Stimulated activated CD4-positive, alpha-beta T cell treated with anti-CD3 and anti-CD28 coated beads, Interleukin-12 subunit alpha, Interleukin-12 subunit beta, amount 100 ng/mL, for 24 hours (primary cell): ENCODE data around the gene PGLYRP3.
"Not testable (repeated sequence)": the region's sequence is repeated elsewhere in the genome, so short reads cannot be mapped to it uniquely, and the experiment has no call there.

Experiments used
- DNase-seq, 2 experiments: peaks; one replicate each; pipeline ENCODE4 v3.0.0-alpha.2; 2020; ENCODE audit warnings: low read depth in 2 of 2

Gene PGLYRP3

DNA sequence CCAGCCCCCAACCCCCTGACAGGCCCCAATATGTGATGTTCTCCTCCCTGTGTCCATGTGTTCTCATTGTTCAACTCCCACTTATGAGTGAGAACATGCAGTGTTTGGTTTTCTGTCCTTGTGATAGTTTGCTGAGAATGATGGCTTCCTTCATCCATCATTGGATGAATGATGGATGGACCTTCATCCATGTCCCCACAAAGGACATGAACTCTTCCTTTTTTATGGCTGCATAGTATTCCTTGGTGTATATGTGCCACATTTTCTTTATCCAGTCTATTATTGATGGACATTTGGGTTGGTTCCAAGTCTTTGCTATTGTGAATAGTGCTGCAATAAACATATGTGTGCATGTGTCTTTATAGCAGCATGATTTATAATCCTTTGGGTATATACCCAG lies 1.6 kb upstream of the PGLYRP3 start:
- not testable (repeated sequence) for DNase-seq

DNA sequence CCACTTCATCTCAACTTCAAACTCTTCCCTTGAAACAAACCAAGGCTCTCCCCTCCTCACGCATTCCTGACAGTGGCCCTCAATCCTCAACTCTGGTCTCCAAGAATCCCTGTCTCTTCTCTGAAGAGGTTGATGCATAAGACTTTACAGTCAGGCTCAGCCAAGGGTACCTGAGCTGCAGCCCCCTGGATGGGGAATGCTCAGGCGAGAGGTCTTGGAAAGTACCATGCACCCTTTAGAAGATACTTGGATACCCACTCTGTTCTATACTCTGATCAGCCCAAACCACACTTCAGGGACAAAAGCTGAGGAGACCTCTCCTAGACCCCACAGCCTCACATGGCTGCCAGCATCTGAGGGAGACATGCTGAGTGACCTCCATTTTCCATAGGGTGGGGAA lies 536 bp upstream of the PGLYRP3 start:
- DNase-seq, result no peak

DNA sequence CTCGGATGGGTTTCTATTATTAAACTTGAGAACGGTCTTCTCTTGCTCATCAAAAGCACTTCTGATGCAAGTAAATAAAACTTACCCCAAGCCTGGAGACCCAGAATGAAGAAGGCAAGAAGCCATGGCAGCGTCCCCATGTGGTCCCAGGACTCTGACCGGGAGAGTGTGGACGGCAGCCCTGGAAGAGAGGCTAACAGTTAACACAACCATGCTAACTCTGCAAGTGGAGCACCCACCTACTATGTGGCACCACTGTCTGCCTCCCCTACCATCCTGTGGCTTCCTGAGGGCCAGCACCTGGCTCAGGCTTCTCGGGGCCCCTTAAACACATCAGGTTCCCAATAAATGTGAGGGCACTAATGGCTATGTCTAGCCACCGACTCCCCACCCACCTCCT lies 2.2 kb downstream of the PGLYRP3 start:
- no peak for DNase-seq

DNA sequence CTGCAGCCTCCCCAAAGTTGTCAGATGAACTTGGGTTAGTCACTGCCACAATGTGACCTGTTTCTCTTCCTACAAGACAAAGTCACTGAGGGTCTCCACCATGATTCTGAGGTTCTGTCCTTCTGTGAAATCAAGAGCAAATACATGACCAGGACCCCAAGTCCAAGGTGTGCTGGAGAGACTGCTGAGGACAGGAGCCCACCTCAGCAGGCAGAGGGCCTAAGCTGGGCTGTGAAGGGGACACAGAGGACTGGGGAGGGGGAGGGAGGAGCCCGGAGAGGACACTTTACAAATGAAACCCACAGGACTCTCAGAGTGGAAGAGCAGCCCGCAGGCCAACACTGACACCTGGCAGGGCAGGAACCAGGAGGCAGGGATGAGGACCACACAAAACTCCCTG lies 3.3 kb downstream of the PGLYRP3 start:
- no peak for DNase-seq

DNA sequence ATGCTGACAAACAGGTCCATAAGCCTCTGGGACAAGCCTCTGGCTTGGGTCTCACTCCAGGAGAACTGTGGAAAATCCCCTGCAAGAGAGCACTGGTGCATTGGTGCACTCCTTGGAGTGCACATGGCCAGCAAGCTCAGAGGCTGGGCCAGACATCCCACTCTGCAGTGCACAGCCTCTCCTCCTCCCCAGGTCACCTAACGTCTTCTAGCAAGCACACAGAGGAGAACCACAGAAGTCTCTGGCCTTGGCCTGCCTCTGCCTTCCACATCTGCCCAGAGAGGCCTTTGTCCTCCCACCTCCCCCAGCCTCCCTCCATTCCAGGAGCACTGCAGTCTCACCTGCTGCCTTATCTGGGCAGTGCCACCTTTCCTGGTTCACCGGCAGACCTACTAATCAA lies 4.2 kb downstream of the PGLYRP3 start:
- no peak for DNase-seq

DNA sequence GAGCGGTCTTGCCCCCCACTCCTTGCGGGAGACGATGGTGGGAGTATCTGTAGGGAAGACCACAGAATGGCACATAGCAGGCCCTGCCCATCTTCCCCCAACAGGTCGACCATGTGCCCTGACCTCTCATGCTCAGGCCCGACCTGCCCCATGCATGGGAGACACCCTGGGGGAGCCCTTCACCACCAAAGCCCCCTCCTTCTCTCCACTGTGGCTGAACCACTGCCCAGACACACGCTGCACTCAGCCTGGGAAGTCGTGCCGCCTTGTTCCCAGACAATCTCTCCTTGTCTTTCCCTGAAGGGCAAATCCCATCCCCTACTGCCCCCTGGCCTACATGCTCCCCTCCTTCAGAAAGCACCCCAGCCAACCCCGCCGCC lies 5.5 kb downstream of the PGLYRP3 start:
- DNase-seq, result no peak

DNA sequence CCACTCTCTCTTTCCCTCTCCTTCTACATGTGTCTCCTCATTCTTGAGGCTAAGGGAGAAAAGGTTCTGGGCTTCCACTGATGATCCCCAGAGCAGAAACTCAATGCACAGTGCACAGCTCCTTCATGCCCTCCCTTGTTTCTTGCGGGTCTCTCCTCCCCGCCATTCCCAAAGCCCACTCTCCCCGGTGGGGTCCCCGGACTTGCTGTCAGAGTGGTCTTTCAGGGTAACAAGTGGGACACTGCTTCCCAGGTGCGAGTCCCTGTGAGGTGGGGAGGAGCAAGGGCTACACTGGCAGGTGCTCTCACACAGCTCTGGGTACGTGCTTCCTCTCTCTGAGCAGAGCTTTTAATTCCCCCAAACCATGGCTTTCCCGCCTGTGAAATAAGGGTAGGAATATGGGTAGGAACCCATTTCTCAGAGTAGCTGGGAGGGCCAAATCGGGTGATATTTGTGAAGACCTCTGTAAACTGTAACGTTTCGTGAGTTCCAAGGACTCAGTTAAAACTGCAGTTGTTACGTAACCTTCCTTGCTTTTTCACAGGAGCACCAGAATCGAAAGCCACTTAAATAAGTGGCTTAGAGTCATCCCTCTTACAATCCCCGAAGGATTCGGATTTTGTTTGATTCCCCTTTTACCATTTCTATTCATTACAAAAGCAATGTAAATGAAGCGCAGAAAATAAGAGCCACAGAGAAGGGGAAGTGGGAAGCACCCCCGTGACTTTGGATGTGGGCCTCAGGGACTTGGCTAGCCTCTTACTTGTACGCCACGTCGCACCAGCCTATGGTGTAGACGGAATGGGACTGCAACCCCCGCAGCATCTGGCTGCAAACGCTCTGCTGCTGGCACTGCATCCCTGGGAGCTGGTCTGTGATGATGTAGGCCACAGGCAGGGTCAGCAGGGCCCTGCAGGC lies 6.2 kb downstream of the PGLYRP3 start:
- DNase-seq, result no peak

DNA sequence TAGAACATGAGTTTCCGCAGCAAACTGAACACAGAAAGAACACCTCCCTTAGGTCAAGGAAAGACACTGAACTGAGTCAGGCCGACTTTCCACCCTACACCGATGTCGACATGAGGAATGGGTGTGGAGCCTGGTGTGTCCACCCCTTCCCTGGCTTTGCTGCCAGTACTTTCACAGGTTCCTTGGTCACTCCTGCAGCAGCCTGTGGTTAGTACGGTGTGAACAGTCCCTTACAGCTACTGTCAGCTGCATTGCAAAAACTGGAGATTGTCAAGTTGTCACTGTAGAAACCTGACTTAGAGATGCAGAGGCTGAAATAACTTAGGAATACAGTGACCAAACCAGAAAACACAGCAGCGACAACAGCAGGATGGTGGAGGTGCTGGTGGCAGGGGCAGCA lies 7.1 kb downstream of the PGLYRP3 start:
- DNase-seq, result no peak

DNA sequence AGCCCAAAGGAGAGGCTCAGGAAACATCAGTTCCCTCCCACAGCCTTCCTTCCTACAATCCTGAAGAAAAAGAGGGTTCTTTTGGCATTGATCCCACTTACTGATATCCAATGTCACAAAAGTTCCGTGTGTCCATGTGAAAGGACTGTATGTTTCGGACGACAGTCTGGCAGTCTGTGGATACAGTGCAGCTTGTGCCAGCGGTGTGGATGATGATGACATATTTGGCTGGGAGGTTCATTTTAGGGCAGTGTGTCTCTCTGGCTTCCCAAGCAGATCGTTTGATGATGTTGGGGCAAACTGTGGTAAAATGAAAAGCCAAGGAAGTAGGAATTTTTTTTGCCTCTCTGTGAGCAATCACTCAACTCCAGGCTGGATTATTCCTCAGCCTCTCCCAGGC lies 10.4 kb downstream of the PGLYRP3 start:
- DNase-seq, result no peak

DNA sequence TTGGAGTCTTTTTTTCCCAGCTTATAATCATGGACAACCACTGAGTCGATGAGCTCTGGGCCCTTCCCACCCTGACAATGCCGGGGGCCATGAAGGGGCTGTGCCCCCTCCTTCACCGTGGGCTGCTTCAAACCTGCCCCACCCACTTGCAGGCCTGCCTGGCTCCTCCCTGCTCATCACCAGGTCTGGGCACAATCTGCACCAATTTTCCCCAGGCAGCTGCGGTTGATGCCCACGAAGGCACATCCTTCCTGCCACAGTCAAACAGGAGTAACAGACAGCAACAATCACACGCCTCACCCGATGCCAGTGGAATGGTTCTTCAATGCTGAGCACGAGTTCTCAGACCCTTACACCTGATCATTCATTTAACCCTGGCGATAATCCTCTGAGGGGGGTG lies 18.9 kb downstream of the PGLYRP3 start:
- no peak for DNase-seq

DNA sequence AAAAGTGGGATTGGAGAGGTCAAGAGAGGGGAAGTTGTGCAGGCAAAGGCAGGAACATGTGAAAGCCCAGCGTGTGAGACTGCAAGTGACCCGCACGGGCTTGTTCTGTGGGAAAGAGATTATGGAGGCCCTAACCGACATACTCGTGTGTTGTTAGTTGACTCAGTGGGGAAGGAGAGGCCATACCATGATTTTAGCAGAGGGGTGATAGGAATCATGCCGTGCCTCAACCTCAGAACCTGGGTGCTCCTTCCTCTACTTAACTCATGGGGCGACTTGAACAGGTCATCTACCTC lies 19.3 kb downstream of the PGLYRP3 start:
- no peak for DNase-seq

DNA sequence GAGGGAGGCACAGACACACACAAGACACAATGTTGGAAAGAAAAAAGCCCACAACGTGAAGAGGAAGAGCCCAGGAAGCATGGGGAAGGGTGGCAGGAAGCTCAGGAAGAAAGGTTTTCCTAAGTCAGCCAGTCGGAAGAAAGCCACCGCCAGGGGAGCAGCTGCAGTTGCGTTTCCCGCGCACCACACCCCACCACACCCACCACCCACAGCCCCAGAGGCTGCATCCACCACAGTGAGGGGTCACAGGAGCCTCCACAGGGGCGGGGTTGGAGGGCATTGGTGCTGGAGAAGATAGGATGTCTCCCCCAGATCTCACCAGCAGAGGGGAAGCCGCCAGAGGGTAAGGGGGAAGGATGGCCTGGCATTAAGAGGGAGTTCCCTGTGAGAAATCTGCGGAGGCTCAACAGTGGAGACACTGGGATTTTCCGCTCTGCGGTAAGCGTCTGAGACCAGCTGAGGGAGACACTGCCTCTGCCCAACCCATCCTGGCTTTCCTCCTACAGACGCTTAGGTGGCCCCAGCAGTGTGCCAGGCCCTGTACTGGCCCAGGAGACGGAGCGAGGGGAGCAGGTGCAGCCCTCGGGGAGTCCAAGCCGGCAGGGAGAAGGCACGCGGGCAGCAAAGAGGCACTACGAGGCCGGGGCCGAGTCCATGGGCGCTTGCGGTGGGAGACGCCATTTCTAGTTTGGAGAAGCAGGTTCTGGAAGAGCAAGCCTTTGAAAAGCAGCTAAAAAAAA lies 19.8 kb downstream of the PGLYRP3 start:
- no peak for DNase-seq

DNA sequence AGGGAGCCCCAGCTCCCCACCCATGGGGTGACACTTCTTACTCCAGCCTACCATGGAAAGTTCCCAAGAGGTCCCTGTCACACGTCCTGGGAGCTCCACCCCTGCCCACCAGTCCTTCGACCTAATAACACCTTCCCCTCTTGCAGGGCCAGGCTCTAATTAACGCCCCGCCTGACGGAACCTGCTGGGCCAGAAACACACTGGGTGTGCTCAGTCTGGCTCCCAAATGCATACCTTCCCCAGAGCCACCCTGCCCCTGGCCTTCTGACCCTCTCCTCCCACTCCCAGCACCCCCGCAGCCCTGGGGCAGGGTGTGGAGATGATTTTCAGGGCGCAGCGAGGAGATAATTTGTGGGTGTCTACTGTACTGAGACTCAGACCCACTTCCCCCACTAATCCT lies 20.6 kb downstream of the PGLYRP3 start:
- DNase-seq, result no peak

DNA sequence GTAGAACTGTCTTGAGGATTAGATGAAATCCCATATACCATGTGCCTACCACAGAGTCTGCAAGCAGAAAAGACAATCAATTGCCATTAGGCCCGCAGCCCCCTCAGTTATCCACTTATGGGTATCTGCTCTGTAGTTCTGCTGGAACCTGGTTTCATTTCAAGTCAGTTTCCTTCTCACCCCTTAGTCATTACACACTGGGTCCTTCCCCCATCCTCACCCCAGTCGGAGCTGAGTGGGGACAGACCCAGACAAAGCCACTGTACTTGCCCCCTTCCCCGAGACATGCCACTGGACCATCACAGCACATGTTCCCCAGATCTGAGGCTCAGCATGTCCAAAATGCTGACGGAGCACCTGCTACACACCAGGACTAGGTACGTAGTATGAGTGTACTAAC lies 21.2 kb downstream of the PGLYRP3 start:
- no peak for DNase-seq

DNA sequence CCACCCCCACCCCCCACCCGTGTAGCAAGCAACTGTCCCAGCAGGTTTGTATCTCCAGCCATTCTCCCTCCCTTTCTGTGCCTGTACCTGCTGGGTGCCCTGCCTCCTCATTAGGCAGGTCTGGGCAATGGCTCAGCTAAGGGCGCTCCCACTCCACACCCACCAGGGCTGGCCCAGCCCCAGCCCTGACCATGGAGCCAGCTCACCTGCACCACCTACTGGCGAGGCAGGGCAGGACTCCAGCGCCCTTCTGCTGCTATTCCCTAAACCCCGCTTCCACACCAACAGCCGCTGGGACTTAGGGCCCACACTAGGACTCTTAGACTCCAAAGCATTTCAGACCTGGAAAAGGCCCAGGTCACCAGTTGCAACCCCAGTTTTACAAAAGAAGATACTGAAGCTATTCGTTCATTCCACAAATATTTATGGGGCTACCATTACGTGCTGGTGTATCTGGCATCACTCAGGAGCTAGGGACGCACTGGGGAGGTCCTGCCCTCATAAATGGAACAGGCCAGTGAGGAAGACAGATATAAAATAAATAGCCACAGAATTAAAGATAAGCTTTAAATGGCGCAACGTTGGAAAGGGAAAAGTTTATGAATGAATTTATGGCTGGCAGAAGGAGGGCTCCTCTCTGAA lies 24.0 kb downstream of the PGLYRP3 start:
- peak in 1 of 2 experiments; percentile 12 for DNase-seq

DNA sequence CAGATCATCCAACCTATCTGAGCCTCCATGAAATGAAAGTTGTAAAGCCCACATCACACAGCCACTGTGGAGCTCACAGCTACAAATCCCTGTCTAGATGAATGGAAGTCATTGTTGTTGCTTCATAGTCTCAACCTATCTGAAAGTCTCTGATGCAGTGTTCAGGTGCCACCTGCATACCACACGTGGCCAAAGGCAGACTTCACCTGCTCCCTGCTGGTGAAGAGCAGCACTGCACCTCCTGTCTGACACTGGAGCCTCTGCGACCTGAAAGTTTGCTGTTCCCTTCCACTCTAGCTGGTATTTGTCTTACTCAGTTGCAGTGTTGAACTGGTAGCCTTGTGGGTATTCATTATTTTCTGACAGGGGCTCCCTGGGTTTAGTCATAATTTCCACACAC lies 34.9 kb downstream of the PGLYRP3 start:
- DNase-seq, result peak in 1 of 2 experiments; percentile 37

DNA sequence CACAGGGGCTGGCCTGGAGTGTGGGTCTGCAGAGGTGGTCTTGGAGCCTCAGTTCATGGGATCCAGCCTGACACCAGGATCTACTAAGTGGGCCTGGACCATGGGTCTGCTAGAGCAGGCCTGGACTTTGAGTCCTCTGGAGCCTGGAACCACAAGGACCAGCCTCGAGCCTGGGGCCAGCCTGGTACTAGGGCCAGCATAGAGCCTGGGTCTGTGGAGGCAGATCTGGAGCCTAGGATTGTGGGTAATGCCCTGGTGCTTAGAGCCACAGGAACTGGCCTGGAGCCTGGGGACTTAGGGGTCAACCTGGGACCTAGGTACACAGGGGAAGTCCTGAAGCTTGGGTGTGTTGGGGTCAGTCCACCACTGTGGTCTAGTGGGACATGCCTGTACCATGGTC lies 40.6 kb downstream of the PGLYRP3 start:
- no peak for DNase-seq

DNA sequence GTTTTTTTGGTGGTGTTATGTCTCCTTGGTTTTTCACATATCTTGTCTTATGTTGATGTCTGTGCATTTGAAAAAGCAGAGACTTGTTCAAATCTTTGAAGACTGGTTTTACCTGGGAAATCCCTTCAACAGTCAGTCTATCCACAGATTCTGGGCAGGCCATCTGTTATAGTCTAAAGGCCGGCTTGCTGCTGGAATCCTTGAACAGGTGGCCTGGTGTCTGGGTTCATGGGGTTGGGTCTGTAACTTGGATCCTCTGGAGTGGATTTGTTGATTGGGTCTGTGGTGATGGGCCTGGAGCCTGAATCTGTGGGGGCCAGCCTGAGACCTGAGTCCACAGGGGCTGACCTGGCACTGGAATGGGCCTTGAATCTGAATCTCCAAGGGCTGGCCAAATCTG lies 41.0 kb downstream of the PGLYRP3 start:
- no peak for DNase-seq

DNA sequence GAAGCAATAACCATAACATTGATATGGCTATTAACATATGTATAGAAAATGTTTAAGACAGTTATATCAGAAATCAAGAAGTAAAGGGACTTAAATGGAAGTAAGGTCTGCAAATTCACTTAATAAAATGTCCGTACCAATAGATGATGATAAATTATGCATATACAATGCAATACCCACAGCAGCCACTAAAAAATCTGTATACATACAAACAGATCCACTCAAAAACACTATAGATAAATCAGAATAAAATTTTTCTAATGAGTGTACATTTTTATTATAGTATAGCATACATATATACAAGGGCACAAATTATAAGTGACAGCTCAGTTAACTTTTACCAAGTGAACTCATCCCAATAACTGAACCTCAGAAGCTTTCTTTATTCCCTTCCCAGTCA lies 47.3 kb downstream of the PGLYRP3 start:
- DNase-seq, result no peak

DNA sequence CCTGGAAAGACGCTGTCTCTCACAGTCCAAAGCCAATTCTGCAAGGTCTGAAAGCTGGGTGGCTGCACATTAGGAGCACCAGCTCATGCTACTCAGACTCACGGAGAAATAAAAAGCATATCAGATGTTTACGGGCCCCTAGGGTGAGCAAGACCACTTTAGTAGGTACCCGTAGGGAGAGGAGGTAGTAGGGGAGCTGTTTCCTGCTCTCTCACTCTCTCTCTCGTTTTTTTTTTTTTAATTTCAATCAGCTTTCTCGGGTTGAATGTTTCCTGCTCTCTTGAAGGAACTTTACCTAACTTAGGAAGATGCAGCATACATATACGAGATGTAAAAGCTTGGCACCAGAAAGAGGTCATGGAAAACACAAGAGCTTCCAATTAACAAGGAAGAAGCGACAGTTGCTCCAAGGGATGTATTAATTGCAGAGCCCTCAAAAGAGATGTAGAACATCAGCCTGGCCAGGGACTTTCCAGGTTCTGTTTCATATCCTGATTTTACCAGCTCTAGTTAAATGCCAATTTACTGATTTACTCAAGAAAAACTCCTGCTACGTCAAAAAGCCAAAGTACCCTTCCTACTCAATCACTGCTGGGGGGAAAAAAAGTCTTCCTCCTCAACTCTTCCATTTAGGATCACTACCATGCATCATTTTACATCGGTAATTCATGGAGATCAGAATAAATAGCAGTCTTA lies 50.1 kb downstream of the PGLYRP3 start:
- DNase-seq, result no peak

DNA sequence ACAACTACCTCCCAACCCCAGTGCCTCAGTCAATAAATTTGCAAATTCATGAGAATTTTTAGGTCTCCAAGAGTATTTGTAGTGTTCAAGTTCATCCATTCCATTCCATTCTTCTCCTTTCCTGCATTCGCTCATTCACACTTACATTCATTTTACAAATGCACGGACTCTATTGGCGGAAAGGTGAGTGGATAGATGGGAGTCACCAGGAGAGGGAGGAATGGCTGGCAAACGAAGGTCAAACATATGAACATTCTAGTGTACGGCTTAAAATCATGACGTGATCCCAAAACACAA lies 50.7 kb downstream of the PGLYRP3 start:
- no peak for DNase-seq

DNA sequence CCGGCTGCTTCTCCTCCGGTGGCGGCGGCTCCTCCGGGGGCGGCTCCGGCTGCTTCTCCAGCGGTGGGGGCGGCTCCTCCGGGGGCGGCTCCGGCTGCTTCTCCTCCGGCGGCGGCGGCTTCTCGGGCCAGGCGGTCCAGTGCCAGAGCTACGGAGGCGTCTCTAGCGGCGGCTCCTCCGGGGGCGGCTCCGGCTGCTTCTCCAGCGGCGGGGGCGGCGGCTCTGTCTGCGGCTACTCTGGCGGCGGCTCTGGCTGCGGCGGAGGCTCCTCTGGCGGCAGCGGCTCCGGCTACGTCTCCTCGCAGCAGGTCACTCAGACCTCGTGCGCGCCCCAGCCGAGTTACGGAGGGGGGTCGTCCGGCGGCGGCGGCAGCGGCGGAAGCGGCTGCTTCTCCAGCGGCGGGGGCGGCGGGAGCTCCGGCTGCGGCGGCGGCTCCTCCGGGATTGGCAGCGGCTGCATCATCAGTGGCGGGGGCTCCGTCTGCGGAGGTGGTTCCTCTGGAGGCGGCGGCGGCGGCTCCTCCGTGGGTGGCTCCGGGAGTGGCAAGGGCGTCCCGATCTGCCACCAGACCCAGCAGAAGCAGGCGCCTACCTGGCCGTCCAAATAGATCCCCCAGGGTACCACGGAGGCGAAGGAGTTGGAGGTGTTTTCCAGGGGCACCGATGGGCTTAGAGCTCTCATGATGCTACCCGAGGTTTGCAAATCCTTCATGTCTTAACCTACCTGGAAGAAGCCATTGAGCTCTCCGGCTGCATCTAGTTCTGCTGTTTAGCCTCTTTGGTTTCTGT lies 51.3 kb downstream of the PGLYRP3 start:
- no peak for DNase-seq
